ENCODE results near the gene PLA2G2F.

DNA sequence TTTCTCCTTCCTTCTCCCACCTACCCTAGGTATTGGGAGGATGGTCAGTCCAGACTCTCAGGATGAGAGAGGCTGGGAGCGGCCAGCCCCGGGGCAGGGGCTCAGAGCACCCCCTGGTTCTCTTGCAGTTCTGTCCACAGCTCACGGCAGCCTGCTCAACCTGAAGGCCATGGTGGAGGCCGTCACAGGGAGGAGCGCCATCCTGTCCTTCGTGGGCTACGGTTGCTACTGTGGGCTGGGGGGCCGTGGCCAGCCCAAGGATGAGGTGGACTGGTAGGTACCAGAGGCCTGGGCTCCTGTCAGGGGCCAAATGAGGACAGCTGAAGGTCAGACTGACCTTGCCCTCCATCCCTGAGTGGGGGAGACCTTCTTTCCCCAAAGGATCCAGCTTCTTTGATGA is 4.2 kb downstream of the PLA2G2F start:
- TF ChIP-seq, protein P1, sequence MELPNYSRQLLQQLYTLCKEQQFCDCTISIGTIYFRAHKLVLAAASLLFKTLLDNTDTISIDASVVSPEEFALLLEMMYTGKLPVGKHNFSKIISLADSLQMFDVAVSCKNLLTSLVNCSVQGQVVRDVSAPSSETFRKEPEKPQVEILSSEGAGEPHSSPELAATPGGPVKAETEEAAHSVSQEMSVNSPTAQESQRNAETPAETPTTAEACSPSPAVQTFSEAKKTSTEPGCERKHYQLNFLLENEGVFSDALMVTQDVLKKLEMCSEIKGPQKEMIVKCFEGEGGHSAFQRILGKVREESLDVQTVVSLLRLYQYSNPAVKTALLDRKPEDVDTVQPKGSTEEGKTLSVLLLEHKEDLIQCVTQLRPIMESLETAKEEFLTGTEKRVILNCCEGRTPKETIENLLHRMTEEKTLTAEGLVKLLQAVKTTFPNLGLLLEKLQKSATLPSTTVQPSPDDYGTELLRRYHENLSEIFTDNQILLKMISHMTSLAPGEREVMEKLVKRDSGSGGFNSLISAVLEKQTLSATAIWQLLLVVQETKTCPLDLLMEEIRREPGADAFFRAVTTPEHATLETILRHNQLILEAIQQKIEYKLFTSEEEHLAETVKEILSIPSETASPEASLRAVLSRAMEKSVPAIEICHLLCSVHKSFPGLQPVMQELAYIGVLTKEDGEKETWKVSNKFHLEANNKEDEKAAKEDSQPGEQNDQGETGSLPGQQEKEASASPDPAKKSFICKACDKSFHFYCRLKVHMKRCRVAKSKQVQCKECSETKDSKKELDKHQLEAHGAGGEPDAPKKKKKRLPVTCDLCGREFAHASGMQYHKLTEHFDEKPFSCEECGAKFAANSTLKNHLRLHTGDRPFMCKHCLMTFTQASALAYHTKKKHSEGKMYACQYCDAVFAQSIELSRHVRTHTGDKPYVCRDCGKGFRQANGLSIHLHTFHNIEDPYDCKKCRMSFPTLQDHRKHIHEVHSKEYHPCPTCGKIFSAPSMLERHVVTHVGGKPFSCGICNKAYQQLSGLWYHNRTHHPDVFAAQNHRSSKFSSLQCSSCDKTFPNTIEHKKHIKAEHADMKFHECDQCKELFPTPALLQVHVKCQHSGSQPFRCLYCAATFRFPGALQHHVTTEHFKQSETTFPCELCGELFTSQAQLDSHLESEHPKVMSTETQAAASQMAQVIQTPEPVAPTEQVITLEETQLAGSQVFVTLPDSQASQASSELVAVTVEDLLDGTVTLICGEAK (IDR thresholded peaks at IDR 0.05; ENCODE audit: borderline replicate concordance) = no peak
- TF ChIP-seq ZNF24 (IDR thresholded peaks at IDR 0.05) (no peak), GABPA (IDR thresholded peaks at IDR 0.05; ENCODE audit: low read depth) (no peak), ASH2L (IDR thresholded peaks at IDR 0.05; ENCODE audit: borderline replicate concordance, low read depth) (no peak), NBN (IDR thresholded peaks at IDR 0.05) (no peak), TARDBP (IDR thresholded peaks at IDR 0.05; ENCODE audit: borderline replicate concordance) (no peak), YY1 (IDR thresholded peaks at IDR 0.05; ENCODE audit: low read depth, low read length) (no peak), RFX5 (IDR thresholded peaks at IDR 0.05; ENCODE audit: low read depth, low read length) (no peak), RAD21 (IDR thresholded peaks at IDR 0.05; ENCODE audit: insufficient read depth, low read depth, low read length) (no peak), RCOR1 (conservative IDR thresholded peaks at IDR 0.05; ENCODE audit: low read depth, low read length) (no peak)
- TF ChIP-seq, protein P2, sequence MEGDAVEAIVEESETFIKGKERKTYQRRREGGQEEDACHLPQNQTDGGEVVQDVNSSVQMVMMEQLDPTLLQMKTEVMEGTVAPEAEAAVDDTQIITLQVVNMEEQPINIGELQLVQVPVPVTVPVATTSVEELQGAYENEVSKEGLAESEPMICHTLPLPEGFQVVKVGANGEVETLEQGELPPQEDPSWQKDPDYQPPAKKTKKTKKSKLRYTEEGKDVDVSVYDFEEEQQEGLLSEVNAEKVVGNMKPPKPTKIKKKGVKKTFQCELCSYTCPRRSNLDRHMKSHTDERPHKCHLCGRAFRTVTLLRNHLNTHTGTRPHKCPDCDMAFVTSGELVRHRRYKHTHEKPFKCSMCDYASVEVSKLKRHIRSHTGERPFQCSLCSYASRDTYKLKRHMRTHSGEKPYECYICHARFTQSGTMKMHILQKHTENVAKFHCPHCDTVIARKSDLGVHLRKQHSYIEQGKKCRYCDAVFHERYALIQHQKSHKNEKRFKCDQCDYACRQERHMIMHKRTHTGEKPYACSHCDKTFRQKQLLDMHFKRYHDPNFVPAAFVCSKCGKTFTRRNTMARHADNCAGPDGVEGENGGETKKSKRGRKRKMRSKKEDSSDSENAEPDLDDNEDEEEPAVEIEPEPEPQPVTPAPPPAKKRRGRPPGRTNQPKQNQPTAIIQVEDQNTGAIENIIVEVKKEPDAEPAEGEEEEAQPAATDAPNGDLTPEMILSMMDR (IDR thresholded peaks at IDR 0.05 in 2 of 3, conservative IDR thresholded peaks at IDR 0.05 in 1 of 3; ENCODE audit: control insufficient read depth in 2 of 3, extremely low read depth in 1 of 3, insufficient read depth in 1 of 3, low read depth in 3 of 3, low read length in 3 of 3) = no peak

All from GM12878 (cell line).